Inferior parietal cortex (tissue), 1 donor: ENCODE results near the gene MAN1B1.
A peak's percentile ranks its signal among the peaks of the same experiment; 100 is the strongest.
"Not testable (repeated sequence)": the region's sequence is repeated elsewhere in the genome, so short reads cannot be mapped to it uniquely, and the experiment has no call there.

Experiments
- DNase-seq: peaks from one replicate; pipeline ENCODE4 v3.0.0-alpha.2; 2016; ENCODE audit errors: extremely low spot score

Gene MAN1B1

DNA sequence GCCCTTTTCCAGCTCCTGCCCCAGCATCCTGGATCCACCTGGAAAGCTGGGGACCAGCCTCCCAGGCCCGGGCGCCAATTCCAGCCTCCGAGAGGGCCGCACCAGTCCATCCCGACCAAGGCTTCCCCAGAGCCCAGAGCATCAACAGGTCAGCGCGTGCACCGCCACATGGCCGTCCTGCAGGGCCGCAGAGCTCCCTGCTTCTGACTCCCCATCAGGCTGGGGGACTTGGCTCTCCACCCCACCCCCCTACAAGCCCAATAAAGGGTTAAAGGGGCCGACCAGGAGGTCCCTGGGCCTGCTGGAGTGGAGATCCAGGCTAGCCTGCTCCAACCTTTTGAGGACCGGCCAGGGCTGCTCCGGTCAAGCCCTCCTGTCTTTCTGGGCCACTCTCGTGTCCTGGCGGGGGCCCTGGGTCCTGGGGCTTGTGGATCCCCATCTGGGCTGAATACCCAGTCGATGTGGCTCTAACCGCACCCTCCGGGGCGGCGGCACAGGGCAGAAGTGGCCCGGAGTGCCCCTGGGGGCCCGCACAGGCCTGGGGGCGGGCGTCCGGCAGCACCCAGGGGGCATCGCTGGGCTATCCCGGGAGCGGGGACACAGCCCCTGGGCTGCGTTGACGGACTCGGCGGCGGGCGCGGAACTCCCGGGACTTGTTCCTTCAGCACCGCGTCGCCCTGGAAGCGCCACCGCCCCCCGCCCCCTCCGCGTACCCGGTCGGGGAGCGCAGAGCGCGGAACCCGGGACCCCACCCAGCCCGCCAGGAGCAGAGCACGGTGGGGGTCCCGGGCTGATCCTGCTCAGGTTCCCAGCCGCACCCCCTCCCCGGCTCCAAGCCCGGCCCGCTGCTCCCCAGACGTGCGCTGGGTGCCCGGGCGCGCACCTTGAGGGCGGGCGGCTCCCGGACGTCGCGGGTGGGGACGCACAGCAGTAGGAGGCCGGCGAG lies 33.5 kb upstream of the MAN1B1 start:
- no peak for DNase-seq

DNA sequence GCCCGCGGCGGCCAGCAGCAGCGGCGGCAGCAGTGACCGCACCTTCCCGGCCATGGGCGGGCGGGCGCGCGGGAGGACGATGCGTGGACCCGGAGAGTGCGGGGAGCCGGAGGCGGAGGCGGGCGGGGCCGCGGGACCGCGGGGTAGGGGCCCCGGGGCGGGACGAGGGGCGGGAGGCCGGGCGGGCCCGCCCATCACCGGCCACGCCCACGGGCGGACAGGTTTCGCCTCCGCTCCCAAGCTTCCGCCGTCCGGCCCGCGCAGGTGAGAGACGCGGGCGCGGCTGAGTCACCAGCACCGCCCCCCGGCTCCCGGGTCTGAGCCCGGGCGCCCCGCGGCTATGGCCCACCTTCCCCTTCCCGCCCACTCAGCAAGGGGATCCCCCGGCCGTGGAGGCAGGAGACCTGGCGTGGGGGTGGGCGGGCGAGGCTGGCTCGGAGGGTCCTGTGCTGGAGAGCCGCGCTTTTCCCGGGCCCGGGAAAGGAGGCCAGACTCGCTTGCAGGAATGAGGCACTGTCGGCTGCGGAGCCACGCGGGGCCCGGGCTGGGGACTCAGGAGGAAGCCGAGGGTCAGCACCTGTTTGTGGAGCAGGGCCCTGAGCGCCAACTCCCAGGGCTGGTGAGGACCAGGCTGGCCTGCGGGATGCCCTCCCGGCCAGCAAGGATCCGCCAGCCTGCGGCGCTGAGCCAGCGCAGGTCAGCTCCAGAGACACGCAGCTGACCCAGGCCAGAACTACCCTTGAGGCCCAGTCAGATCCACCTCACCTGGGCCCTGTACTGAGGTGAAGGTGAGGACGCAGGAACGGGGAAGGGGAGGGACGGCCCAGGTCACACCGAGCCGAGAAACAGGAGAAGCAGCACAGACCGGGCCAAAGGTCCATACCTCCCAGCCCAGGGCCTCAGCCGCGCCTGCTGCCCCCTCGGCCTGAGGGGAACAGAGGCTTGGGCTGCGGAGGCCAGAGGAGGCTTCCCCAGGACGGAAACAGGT lies 32.5 kb upstream of the MAN1B1 start, which contains the start of gene ENTPD2:
TSS of gene ENTPD2 (minus strand) at position 118 of the 988 bp plus-strand sequence. CDS start at position 54, 64 bp downstream.
- no peak for DNase-seq

DNA sequence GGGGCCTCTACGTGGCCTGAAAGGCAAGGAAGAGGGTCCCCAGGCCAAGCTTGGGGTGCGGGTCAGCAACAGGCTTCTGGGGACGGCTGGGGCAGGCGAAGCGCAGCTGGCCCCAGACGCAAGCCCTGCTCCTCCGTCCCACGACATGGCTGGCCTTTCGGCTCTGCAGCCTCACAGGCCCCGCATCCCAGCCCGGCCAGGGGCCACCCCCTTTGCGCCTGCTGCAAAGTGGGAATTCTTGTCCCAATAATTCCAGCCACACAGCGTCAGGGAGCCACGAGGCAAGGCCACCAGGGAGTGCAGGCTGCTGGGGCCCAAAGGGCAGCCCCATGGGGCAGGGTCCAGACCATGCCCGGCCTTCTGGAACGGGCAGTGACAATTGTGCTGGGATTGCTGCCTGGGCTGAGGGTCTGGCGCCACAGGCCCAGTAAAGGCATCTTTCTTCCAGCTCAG lies 31.8 kb upstream of the MAN1B1 start:
- no peak for DNase-seq

DNA sequence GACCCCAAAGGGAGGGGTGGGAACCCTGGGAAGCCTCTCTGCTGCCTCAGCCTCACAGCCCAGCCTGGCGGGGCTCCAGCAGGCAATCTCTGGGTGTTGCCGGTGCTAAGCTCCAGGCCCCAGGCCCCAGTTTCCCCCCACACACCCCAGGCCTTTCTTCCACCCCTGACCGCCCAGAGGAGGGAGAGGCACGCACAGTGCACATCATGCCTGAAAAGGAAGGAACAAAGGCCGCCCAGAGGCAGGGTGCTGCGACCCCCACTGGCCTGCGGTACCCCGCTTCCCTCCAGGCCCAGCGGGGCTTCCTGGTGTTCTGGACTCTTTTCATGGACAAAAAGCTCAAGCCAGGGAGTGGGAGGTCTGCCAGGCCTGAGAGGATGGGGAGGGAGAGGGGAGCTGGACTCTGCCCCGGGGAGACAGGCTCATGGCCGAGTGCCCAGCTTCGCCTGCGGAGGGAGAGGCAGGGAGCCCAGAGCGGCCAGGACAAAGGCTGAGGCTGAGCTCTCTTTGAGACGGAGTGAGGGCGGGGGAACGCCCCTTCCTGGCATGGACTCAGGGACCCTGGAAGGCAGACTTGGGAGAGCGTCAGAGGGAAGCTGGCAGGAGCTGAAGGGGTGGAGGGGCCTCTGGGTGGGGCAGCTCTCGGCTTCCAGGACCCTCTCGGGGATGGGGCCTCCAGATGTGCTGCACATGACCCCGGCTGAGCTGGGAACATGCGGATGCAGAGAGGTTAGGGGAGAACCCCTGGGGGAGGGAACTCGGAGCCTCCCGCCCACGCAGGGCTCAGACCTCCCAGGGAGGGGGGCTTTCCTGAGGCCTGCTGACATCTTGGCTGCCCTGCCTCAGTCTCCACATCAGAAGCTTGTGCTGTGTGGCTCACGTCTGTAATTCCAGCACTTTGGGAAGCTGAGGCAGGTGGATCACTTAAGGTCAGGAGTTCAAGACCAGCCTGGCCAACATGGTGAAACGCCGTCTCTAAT lies 31.1 kb upstream of the MAN1B1 start:
- DNase-seq, result peak; percentile 84

DNA sequence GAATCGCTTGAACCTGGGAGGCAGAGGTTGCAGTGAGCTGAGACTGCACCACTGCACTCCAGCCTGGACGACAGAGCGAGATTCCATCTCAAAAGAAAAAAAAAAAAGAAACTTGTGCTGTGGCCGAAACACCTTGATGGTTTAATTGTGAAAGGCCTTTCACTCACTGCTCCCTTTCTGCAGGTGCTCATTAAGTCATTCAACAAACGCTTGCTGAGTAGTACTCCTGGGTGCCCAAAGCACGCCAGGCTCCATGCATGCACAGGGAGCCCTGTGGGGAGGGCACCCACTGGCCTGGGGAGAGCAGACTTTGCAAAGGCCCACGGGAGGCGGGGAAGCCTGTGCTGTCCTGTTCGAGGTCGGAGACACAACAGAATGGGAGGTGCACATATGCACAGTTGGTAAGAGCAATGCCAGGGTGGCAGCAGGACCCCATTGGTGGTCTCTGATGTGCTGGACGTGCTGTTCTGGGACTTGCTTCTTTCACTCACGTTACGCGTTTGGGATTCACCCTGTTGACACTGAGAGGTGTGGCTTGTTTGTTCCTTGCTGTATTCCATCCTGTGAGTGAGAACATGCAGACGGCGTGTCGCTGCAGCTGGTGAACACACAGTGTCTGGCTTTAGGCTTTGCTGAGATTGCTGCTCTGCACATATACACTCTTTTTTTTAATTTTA lies 29.9 kb upstream of the MAN1B1 start:
- no peak for DNase-seq

DNA sequence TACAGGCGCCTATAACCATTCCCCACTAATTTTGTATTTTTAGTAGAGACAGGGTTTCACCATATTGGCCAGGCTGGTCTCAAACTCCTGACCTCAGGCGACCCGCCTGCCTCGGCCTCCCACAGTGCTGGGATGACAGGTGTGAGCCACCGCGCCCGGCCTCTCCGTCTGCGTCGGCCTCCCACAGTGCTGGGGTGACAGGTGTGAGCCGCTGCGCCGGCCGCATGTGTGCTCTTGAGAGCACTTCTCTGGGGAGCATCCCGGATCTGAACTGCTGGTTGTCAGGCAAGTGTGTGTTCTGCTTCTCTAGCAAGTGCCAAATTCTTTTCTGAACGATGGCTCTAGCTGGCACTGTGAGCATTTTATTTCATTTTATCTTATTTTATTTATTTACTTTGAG lies 29.2 kb upstream of the MAN1B1 start:
- no peak for DNase-seq

DNA sequence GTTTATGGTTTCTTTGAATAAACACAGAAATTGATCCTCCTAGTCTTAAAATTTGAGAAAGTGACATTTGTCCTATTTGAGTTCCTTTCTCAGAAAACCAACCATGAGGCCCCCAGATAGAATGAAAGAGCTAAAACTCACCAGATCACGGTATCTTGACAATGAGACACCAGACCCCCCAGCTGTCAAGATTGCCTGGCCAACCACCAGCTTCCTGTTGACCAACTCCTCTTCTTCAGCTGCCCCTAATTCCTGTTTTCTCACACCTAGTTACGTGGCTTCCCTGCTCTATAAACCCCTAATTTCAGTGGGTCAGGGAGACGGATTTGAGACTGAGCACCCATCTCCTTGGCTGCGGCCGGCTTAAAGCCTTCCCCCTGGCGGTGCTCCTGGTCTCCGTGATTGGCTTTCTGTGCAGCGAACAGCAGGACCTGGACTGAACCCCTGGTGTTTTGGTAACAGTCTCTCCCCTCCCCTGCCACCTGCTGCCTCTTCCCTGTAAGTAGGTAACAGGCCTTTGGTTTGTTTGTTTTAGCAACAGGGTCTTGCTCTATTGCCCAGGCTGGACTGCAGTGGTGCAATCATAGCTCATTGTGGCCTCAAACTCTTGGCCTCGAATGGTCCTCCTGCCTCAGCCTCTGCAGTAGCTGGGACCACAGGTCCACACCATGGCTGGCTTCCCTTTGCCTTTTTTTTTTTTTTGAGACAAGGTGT lies 28.1 kb upstream of the MAN1B1 start:
- no peak for DNase-seq

DNA sequence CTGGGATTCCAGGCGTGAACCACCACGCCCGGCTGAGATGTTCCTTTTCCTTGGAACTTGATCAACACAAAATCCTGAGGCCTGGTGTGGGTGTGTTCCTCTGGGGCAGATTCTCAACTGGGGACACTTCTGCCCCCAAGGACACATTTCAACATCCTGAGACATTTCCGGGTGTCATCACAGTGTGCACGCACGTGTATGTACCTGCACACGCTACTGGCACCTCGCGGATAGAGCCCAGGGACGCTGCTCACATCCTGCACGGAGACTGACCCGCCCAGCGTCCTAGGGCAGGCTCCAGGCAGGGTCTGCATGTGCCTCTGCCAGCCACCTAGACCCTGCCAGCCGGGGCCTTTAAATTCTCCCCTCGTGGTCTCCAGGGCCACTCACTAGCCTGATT lies 24.4 kb upstream of the MAN1B1 start:
- no peak for DNase-seq

DNA sequence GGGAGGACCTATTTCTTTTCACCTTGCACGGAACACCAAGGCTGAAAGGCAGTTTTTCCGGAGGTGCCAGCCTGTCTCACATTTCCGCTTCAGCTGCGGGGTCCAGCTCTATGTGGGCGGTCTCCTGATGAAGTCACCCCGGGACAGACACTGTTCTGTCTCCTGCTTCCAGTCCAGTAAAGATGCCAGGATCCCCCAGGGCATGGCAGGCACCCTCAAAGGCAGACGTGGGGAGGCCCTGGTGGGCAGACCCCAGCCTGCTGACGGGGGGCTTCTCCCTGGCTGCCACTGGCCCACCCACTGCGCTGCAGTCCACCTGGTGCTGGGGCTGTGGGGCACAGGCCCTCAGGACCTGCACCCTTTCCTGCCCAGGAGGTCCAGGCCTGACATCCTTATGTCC lies 24.0 kb upstream of the MAN1B1 start:
- DNase-seq, result not testable (repeated sequence)

DNA sequence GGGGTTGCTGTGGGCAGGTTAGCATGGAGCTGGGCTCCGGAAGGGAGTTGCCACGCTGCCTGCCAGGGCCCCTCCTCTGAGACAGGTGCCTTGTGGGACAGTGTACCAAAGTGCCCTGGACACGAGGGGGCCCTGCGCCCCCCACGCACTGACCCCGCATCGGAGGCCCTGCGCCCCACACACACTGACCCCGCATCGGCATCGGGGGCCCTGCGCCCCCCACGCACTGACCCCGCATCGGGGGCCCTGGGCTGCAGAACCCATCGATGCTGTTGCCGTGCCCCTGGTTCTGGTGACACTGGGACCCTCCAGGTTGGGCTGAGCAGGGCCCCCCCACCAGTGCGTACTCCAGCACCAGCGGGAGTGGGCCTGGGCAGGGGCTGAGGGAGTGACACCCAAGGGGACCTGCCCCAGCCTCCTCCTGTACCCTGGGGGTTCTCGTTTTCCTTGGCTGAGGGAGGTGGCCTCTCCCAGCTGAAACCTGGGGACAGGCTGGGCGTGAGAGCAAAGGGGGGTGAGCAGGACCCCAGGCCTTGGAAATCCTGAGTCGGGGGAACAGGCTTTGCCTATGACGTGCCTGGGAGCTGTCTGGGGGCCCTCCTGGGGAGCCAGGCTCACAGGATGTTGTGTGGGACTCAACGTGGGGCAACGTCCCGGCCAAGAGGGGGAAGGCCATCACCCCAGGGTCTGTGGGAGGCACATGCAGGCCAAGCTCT lies 23.3 kb upstream of the MAN1B1 start:
- DNase-seq, result no peak

DNA sequence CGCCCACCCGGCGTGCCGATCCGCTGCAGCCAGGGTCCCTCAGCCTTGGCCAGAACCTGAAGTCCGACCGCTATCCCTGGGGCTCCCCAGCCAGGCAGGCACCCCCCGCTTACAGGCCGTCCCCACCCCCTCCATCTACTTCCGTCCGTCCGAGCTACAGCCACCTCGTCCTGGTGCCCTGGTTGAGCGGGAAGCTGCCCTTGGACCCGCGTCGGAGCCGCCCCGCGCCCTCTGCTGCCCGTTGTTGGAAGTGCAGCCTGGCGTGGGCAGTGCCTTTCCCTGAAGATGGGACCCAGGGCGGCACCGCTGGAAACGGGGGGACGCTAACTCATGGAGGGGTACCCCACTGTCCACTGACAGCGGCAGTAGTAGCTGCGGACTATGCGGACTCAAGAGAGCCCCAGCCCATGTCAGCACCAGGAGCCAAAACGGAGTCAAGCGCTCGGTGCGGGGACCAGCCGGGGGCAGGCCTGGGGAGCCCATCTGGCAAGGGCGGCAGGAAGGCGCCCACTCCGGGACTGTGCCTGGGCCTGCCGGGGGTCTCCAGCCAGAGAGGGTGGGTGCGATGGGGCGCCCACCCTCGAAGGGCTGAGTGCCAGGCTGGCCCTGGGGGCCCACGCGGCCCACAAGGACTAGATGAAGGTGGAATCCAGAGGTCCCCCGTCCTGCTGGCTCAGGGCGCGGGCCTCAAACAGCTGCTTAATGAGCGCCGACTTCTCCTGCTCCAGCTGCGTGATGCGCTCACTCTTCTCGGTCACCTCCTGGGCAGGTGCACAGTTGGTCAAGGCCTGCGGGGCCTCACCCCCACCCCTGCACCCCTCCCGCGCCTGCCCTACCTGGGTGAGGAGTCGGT lies 22.5 kb upstream of the MAN1B1 start:
- DNase-seq, result peak; percentile 68

DNA sequence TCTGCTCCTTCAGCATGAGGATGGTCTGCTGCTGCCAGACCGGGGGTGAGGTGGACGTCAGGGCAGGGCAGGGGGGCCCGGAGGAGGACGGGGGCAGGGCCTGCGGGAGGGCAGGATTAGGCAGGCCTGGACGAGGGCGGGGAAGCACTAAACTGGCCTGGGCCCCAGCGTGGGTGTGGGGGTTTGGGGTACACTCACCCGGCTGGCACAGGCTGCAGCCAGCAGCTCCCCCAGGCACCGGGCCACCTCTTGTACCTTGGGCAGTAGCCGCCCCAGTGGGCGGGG lies 22.0 kb upstream of the MAN1B1 start:
- DNase-seq, result no peak

DNA sequence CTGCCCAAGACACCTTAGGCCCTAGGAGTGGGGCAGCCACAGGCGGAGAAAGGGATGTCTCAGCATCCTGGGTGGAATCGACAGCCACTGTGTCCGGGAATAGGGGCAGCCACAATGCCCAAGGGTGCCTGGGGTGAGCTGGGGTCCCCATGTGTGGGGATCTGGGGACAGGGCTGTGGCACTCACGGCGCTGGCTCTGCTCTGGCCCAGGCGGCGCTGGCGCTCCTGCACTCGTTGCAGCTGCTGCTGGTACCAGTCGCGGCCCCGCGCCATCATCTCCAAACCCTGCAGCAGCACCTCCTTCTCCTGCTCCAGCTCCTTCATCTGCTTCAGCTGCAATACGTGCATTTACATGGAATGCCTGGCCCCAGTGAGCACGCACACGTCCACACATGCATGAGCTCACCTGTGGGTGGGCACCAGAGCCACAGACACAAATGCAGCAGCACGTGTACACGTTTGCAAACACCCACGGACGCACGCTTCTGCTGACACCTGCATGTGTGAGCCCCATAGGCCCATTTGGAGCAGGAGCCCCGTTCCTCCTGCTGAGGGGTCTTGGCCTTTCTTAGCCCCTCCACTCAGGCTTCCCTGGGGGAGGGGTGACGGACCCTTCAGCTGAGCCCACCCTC lies 21.3 kb upstream of the MAN1B1 start:
- DNase-seq, result no peak

DNA sequence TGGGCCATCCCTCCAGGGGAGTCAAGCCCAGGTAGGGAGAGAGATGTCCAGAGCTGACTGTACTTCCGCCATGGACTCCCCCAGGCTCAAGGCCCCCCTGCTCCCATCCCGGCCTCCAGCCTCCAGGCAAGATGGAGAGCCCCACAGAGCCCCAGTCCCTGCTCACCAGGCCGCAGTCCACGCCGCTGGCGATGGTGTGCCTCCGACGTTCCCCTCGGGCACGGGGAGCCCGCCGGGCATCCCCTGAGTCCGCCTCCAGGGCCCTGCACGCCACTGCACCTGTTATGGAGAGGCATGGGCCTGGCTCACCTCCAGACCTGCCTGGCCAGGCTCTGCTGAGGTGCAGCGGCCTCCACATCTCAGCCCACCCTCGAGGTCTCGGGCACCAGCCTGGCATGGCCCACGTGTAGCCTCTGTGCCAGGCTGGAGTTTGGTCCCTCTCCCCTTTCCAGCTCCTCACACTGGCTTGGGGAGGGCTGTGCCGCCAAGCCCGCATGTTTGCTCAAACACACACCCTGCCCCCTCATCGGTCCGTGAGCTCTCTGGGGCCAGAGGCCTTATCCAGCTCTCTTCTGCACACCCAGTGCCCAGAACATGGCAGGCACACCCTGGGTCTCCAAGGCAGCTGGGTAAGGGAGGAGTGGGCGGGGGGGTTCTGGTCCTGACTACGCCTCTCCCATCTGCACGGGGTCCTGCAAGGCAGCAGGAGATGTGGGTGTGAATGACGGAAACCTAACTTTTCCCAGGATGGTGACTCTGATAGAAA lies 20.5 kb upstream of the MAN1B1 start:
- DNase-seq, result no peak

DNA sequence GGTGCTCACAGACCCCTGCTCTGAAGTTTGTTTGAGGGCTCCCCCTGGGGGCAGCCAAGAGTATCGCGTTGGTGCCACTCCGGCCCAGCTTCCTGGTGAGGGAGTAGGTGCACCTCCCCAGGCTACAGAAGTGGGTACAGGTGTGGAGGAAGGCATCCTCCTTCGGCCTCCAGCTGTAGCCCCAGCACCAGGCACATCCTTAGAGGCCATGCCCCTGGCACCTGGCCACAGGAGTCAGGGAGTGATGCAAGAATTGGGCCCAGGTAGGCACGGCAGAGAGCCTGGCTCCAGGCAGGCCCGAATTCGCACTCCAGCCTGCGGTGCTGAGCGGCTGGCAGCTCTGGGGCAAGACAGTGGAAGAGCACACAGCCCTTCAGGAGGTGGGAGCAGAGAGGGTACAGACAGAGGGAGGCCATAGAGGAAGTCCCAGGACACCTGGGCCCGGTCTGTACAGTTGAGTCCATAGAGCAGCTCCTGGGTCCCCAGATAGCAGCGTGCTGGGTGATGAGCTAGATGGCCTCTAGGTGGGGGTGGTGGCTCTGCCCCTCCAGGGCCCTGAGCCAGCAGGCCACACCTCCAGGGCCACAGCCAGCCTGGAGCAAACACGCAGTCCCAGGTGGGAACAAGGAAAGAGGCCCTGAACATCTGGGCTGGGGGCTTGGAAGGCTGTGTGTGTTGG lies 18.8 kb upstream of the MAN1B1 start:
- peak; percentile 83 for DNase-seq
